Gastrocnemius medialis (tissue), 4 donors: ENCODE measurements around the gene CAPZB.

Experiments used
- CTCF ChIP-seq, 5 experiments: fragments of 450-650 bp in 3 of 5; fragments of 200-600 bp in 2 of 5; sonication (generic) in 2 of 5; IDR thresholded peaks in 4 of 5; conservative IDR thresholded peaks in 1 of 5; 1 replicate in 4 of 5; 2 replicates in 1 of 5; pipeline ENCODE4 v1.5.1; 2016 to 2019; ENCODE audit warnings: antibody characterized with exemption in 5 of 5, mild to moderate bottlenecking in 3 of 5, moderate library complexity in 3 of 5
- POLR2A ChIP-seq, 2 donors: fragments of 450-650 bp; IDR thresholded peaks; one replicate each; pipeline ENCODE4 v1.6.1; 2017; ENCODE audit warnings: antibody characterized with exemption in 2 of 2, mild to moderate bottlenecking in 2 of 2, moderate library complexity in 2 of 2

GRCh38 chr1:19336543-19336942 is 148.8 kb downstream of the CAPZB start:
- TF ChIP-seq CTCF (IDR thresholded peaks at IDR 0.05 in 4 of 5, conservative IDR thresholded peaks at IDR 0.05 in 1 of 5): no peak
- no peak for TF ChIP-seq POLR2A (IDR thresholded peaks at IDR 0.05)
